ENCODE data around the gene DPY19L3. TPM values are rescaled to one million over a fixed set of nuclear protein-coding genes. Genes with fewer than 3 reads are reported as not detected.

The DPY19L3 gene, protein sequence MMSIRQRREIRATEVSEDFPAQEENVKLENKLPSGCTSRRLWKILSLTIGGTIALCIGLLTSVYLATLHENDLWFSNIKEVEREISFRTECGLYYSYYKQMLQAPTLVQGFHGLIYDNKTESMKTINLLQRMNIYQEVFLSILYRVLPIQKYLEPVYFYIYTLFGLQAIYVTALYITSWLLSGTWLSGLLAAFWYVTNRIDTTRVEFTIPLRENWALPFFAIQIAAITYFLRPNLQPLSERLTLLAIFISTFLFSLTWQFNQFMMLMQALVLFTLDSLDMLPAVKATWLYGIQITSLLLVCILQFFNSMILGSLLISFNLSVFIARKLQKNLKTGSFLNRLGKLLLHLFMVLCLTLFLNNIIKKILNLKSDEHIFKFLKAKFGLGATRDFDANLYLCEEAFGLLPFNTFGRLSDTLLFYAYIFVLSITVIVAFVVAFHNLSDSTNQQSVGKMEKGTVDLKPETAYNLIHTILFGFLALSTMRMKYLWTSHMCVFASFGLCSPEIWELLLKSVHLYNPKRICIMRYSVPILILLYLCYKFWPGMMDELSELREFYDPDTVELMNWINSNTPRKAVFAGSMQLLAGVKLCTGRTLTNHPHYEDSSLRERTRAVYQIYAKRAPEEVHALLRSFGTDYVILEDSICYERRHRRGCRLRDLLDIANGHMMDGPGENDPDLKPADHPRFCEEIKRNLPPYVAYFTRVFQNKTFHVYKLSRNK
- total RNA-seq (ENCODE audit: unreplicated experiment): 111 TPM
- long read RNA-seq, partial matches to known transcripts: 2 of 2 reads
- long read RNA-seq, other reads (novel, unspliced or antisense): 0 of 2 reads

DNA sequence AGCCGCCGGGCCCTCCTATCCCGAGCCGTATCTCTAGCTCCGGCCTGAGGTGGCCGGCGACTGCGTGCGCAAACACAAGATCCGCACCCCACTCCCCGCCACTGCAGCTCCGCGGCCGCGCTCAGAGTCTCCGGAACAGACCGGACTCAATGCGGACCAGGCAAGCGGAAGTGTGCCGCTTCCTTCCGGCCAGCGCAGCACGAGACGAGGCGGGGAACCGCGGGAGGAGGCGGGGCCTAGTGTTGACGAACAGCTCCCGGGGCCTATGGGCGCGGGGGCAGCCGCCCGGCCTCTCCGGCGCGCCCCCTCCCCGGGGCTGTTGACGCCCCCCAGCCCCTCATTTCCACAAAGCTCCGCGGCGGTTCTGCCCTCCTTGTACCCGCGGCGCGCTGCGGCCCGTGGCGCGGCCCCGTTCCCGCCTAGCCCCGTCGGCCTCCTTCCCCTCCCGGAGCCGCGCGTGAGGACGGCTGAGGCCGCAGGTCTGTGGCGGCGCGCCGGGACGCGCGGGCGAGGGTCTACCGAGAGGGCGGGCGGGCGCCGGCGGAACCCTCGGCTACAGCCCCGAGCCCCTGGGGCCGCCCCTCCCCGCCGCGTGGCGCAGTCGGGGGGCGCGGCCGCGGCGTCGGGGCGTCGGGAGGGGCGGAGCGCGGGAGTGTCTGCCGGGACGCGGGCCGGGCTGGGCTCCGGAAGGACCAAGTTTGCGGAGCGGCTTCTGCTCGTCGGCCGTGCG lies at the start of gene DPY19L3:
TSS of gene DPY19L3 (plus strand) at position 340 of the 730 bp plus-strand sequence. CDS start 2,484 bp downstream, outside the sequence.
- no peaks in the 10 kb centered on the region for H3K9me3 Mint-ChIP-seq (ENCODE audit: unreplicated experiment)
- DNase-seq (ENCODE audit: low spot score): peak; percentile 97
- H3K36me3 Mint-ChIP-seq (ENCODE audit: low read depth, unreplicated experiment): peaks cover 20% of the 10 kb centered on the region
- TF ChIP-seq, protein P1, sequence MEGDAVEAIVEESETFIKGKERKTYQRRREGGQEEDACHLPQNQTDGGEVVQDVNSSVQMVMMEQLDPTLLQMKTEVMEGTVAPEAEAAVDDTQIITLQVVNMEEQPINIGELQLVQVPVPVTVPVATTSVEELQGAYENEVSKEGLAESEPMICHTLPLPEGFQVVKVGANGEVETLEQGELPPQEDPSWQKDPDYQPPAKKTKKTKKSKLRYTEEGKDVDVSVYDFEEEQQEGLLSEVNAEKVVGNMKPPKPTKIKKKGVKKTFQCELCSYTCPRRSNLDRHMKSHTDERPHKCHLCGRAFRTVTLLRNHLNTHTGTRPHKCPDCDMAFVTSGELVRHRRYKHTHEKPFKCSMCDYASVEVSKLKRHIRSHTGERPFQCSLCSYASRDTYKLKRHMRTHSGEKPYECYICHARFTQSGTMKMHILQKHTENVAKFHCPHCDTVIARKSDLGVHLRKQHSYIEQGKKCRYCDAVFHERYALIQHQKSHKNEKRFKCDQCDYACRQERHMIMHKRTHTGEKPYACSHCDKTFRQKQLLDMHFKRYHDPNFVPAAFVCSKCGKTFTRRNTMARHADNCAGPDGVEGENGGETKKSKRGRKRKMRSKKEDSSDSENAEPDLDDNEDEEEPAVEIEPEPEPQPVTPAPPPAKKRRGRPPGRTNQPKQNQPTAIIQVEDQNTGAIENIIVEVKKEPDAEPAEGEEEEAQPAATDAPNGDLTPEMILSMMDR (IDR thresholded peaks at IDR 0.05; ENCODE audit: unreplicated experiment): no peak
- H3K27ac Mint-ChIP-seq (ENCODE audit: unreplicated experiment): peak within 1 kb of the TSS; percentile 96
- H3K27me3 Mint-ChIP-seq (ENCODE audit: unreplicated experiment): peaks cover 14% of the 10 kb centered on the region
- H3K4me3 Mint-ChIP-seq (ENCODE audit: unreplicated experiment): peak within 1 kb of the TSS; percentile 93
- peaks cover 21% of the 10 kb centered on the region for H3K4me1 Mint-ChIP-seq (ENCODE audit: unreplicated experiment)

DNA sequence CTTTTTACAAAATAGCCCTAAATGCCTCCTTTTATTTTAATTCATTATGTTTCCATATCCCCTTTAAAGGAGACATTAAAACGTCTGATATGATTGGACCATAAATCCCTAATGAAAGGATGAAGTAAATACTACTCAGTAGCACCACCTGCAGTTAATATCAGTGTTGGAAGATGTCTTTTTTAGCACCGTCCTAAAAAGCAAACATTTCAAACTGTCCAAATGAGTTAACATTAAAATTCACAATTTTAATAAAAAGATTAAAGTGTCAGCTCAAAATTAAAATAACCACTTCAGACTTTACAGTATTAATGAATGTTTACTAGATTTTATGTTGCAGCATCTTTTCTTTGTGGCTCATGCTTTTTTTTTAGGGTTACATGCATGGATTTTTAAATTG lies 47.9 kb upstream of the DPY19L3 start:
- no peaks in the 10 kb centered on the region for H3K9me3 Mint-ChIP-seq (ENCODE audit: unreplicated experiment)
- H3K4me1 Mint-ChIP-seq (ENCODE audit: unreplicated experiment): no peaks in the 10 kb centered on the region
- TF ChIP-seq, protein P1 (IDR thresholded peaks at IDR 0.05; ENCODE audit: unreplicated experiment): peak; percentile 18
- no peak overlapping the region for H3K4me3 Mint-ChIP-seq (ENCODE audit: unreplicated experiment)
- peaks cover 45% of the 10 kb centered on the region for H3K36me3 Mint-ChIP-seq (ENCODE audit: low read depth, unreplicated experiment)
- H3K27ac Mint-ChIP-seq (ENCODE audit: unreplicated experiment): no peak overlapping the region
- no peaks in the 10 kb centered on the region for H3K27me3 Mint-ChIP-seq (ENCODE audit: unreplicated experiment)
- DNase-seq (ENCODE audit: low spot score): no peak

DNA sequence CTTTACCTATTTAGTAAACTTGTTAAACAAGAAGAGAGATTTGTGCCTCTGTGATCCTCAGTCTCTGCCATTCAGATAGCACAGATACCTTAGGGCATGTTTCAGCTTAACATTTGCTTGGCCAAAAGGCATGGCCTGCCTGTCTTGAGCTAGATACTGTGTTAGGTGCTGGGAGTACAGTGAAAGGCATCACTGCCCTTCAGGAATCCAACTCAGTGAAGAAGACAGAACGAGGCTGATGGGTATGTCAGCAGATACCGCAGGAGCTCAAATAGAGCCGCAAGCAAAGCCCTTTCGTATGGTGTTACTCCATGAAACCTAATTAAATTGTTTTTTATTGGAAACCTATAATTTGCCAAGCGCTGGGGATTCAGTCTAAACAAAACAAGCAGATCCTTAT lies 47.2 kb upstream of the DPY19L3 start:
- no peak overlapping the region for H3K27ac Mint-ChIP-seq (ENCODE audit: unreplicated experiment)
- no peak overlapping the region for H3K4me3 Mint-ChIP-seq (ENCODE audit: unreplicated experiment)
- TF ChIP-seq, protein P1 (IDR thresholded peaks at IDR 0.05; ENCODE audit: unreplicated experiment): no peak
- H3K4me1 Mint-ChIP-seq (ENCODE audit: unreplicated experiment): no peaks in the 10 kb centered on the region
- H3K27me3 Mint-ChIP-seq (ENCODE audit: unreplicated experiment): no peaks in the 10 kb centered on the region
- H3K36me3 Mint-ChIP-seq (ENCODE audit: low read depth, unreplicated experiment): peaks cover 44% of the 10 kb centered on the region
- H3K9me3 Mint-ChIP-seq (ENCODE audit: unreplicated experiment): no peaks in the 10 kb centered on the region
- DNase-seq (ENCODE audit: low spot score): no peak

DNA sequence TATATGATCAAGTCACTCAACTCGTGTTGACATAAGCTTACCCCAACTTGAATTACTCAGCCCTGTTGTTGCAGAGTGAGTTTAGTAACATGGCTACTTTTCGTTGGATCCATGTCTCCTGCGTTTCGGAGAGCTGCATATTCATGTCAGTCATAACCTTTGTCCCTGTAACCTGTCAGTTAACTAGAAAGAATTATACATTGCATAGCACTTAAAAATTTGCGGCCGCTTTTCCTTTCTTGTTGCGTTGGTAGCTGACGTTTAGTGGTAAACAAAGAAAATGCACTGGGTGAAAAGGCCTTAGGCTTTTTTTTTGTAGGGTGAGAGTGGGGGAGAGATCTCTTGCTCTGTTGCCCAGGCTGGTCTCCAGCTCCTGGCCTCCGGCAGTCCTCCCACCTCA lies 46.0 kb upstream of the DPY19L3 start:
- no peaks in the 10 kb centered on the region for H3K4me1 Mint-ChIP-seq (ENCODE audit: unreplicated experiment)
- peaks cover 38% of the 10 kb centered on the region for H3K36me3 Mint-ChIP-seq (ENCODE audit: low read depth, unreplicated experiment)
- H3K9me3 Mint-ChIP-seq (ENCODE audit: unreplicated experiment): no peaks in the 10 kb centered on the region
- peak overlapping the region; percentile 56 for H3K4me3 Mint-ChIP-seq (ENCODE audit: unreplicated experiment)
- H3K27me3 Mint-ChIP-seq (ENCODE audit: unreplicated experiment): no peaks in the 10 kb centered on the region
- TF ChIP-seq, protein P1 (IDR thresholded peaks at IDR 0.05; ENCODE audit: unreplicated experiment): no peak
- DNase-seq (ENCODE audit: low spot score): no peak
- no peak overlapping the region for H3K27ac Mint-ChIP-seq (ENCODE audit: unreplicated experiment)

Measured in endothelial cell (in vitro differentiated cells).